Measurements from ENCODE around the gene AKIP1. TPM values are rescaled to one million over a fixed set of nuclear protein-coding genes. Genes with fewer than 3 reads are reported as not detected.

AKIP1 gene
- total RNA-seq, 1 donor from 2014 or later: 39.8 TPM

DNA sequence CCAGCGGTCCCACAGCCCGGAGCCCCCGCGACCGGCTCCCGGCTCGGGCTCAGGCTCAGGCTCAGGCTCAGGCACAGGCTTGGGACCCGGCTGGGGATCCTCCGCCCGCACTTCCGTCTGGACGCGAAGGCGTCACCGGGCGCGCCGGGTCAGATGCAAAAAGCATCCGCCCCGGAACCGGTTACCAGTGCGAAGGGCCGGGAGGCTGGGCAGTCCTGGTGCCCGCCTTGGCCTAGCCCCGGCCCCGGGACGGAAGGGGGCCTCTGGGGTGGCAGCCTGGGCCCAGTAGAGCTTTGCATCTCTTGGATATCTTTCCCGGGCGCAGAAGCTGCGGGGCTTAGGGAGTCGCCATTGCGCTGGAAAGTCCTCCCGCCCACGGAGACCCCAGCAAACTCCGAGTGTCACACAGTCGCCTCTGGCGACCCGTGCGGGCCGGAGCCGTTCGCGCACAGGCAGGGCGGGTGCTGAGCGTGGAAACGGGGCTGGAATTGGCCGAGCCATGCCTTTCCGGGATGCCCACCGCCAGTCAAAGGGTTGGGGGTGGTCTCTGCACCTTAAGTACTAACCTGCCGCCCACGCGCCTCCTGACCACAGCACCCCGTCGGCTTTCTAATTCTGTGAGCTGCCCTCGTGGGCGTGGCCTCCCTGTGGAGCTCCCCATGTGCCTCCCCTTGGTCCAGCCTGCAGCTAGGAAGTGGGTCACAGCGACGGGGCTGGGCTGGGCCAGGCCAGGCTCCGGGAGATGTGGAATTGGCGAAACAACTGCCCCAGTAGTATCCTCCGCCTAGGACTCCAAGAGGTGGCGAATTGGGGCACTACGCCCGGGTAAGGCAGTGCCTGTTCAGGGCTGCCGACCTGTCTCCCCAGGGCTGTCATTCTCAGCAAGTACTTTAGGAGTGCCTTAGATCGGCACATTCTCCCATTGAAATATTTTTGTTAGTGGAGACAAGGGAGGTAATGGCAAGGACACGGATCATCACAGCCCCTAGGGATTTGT is 53.6 kb downstream of the AKIP1 start, which contains the start of gene TMEM9B:
TMEM9B (minus strand) TSS at position 119 of the 997 bp plus-strand sequence. CDS start 129 bp downstream, outside the sequence.
- Histone ChIP-seq H3K4me3 (ENCODE audit: low read depth, low read length) (peak within 1 kb of the TSS; percentile 69), H3K36me3 (ENCODE audit: control insufficient read depth, insufficient read depth, low read length) (no peaks in the 10 kb centered on the region), H3K27me3 (ENCODE audit: control insufficient read depth, insufficient read depth, low read length) (no peaks in the 10 kb centered on the region)
- TF ChIP-seq, protein P1, sequence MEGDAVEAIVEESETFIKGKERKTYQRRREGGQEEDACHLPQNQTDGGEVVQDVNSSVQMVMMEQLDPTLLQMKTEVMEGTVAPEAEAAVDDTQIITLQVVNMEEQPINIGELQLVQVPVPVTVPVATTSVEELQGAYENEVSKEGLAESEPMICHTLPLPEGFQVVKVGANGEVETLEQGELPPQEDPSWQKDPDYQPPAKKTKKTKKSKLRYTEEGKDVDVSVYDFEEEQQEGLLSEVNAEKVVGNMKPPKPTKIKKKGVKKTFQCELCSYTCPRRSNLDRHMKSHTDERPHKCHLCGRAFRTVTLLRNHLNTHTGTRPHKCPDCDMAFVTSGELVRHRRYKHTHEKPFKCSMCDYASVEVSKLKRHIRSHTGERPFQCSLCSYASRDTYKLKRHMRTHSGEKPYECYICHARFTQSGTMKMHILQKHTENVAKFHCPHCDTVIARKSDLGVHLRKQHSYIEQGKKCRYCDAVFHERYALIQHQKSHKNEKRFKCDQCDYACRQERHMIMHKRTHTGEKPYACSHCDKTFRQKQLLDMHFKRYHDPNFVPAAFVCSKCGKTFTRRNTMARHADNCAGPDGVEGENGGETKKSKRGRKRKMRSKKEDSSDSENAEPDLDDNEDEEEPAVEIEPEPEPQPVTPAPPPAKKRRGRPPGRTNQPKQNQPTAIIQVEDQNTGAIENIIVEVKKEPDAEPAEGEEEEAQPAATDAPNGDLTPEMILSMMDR (IDR thresholded peaks at IDR 0.05; ENCODE audit: insufficient read depth, low read length, poor library complexity, severe bottlenecking): no peak
- peak; percentile 42 for DNase-seq (ENCODE audit: low read depth)

DNA sequence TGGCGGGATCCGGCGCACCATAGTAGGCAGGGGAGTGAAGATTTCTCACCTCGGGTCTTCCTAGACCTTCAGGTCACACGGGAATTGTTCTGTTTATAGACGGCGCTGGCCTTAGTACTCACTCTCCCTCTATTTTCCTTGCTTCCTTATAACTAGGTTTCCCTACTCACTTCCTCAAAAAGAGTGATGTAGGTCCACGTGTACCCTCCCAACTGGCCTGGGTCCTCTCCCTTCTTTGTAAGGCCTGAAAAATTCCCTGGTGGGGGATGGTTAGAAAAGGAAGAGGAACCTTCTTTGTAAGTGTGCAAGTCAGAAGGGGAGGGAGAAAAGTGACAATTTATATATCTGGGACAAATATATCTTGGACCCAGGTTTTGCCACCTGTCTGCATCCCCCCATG is 56.2 kb downstream of the AKIP1 start:
- H3K4me3 ChIP-seq (ENCODE audit: low read depth, low read length): no peak overlapping the region
- no peaks in the 10 kb centered on the region for H3K36me3 ChIP-seq (ENCODE audit: control insufficient read depth, insufficient read depth, low read length)
- no peak for DNase-seq (ENCODE audit: low read depth)
- H3K27me3 ChIP-seq (ENCODE audit: control insufficient read depth, insufficient read depth, low read length): no peaks in the 10 kb centered on the region
- TF ChIP-seq, protein P1 (IDR thresholded peaks at IDR 0.05; ENCODE audit: insufficient read depth, low read length, poor library complexity, severe bottlenecking): no peak

Other genes starting within 250 kb of the AKIP1 start
- gene TRIM66, start 228.5 kb upstream of the AKIP1 start, total RNA-seq: 4.2 and 6.6 TPM in 2 replicates
- 1,281 and 1,513 TPM in 2 replicates for gene RPL27A, start 228.4 kb upstream of the AKIP1 start, total RNA-seq
- not detected in 2 replicates for gene C11orf16, start 21.8 kb downstream of the AKIP1 start, total RNA-seq
- not detected in 2 replicates for gene ASCL3, start 31.8 kb downstream of the AKIP1 start, total RNA-seq
- 46.4 and 51.4 TPM in 2 replicates for gene TMEM9B, start 53.3 kb downstream of the AKIP1 start, total RNA-seq
- gene NRIP3, start 92.8 kb downstream of the AKIP1 start, total RNA-seq: 20.5 and 24.0 TPM in 2 replicates
- 0.89 and 1.3 TPM in 2 replicates for gene SCUBE2, start 180.4 kb downstream of the AKIP1 start, total RNA-seq

Measured in kidney epithelial cell (primary cell).